Astrocyte (in vitro differentiated cells and primary cell): ENCODE results near the gene GAD1.

Experiments used
- CTCF ChIP-seq: IDR thresholded peaks from 2 replicates; pipeline ENCODE4 v1.5.1; 2011; ENCODE audit warnings: low read depth, mild to moderate bottlenecking, inconsistent platforms, low read length, moderate library complexity; ENCODE audit not compliant: insufficient read depth
- EZH2 ChIP-seq: IDR thresholded peaks from 2 replicates; pipeline ENCODE4 v1.6.1; 2012; ENCODE audit warnings: mild to moderate bottlenecking, low read length, inconsistent platforms; ENCODE audit not compliant: insufficient read depth

DNA sequence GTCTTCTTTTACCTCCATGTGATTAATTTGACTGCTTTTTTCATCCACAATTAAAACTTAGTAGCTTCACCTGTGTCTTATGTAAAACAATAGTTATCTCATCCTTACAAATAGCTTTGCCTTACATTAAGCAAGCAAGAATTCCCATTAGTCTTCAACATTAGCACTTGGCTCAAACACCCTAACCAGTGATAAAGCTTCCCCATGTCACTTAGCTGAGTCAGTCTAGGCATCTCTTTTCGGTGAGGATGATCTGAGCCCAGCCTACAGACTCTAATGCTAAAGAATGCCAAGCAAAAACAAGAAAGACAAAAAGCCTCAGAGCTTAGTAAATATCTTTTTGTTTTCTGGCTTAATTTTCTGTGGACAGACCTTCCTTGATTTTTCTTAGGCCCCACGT lies 26.1 kb downstream of the GAD1 start:
- TF ChIP-seq CTCF, result no peak
- TF ChIP-seq EZH2, result no peak
